ENCODE measurements around the gene SIGLEC12. TPM values are rescaled to one million over a fixed set of nuclear protein-coding genes. Genes with fewer than 3 reads are reported as not detected.
"Not testable (repeated sequence)": the region's sequence is repeated elsewhere in the genome, so short reads cannot be mapped to it uniquely, and the experiment has no call there.

SIGLEC12 gene
- total RNA-seq, 1 donor from 2014 or later: not detected

DNA sequence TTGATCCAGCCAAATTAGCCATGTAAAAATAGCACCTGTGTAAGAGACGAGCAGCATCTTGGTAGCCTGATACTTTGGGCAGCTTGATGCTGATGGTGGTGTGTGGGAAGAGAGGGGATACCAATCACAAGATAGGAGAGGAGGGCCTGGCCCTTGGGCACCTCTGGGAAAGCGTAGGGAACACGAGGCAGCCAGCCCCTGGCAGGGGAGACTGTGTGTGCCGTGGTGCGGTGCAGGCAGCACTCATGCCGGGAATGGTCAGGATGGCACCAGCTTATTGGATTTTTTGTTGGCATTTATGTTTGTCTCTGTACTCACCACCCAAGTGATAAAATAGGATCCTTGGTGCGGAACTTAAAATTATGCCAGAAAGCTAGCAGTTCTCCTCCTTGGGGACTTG, 53.6 kb downstream of the SIGLEC12 start:
- Mint-ChIP-seq H3K4me1 (ENCODE audit: unreplicated experiment) (peaks cover 8% of the 10 kb centered on the region), H3K27ac (ENCODE audit: unreplicated experiment) (no peak overlapping the region), H3K27me3 (ENCODE audit: unreplicated experiment) (peaks cover 2% of the 10 kb centered on the region), H3K9me3 (ENCODE audit: unreplicated experiment) (peaks cover 8% of the 10 kb centered on the region), H3K36me3 (ENCODE audit: low read depth, unreplicated experiment) (peaks cover 6% of the 10 kb centered on the region), H3K4me3 (ENCODE audit: unreplicated experiment) (no peak overlapping the region)
- no peak for DNase-seq (ENCODE audit: low spot score)
- TF ChIP-seq, protein P1, sequence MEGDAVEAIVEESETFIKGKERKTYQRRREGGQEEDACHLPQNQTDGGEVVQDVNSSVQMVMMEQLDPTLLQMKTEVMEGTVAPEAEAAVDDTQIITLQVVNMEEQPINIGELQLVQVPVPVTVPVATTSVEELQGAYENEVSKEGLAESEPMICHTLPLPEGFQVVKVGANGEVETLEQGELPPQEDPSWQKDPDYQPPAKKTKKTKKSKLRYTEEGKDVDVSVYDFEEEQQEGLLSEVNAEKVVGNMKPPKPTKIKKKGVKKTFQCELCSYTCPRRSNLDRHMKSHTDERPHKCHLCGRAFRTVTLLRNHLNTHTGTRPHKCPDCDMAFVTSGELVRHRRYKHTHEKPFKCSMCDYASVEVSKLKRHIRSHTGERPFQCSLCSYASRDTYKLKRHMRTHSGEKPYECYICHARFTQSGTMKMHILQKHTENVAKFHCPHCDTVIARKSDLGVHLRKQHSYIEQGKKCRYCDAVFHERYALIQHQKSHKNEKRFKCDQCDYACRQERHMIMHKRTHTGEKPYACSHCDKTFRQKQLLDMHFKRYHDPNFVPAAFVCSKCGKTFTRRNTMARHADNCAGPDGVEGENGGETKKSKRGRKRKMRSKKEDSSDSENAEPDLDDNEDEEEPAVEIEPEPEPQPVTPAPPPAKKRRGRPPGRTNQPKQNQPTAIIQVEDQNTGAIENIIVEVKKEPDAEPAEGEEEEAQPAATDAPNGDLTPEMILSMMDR (IDR thresholded peaks at IDR 0.05; ENCODE audit: unreplicated experiment): no peak

DNA sequence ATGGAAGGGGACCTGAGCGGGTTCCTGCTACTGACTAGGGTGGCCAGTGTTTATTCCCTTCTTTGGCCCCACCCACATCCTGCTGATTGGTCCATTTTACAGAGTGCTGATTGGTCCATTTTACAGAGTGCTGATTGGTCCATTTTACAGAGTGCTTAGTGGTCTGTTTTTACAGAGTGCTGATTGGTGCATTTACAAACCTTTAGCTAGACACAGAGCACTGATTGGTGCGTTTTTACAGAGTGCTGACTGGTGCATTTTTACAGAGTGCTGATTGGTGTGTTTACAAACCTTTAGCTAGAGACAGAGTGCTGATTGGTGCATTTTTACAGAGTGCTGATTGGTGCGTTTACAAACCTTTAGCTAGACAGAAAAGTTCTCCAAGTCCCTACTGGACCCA, 54.1 kb downstream of the SIGLEC12 start:
- not testable (repeated sequence) for H3K4me3 Mint-ChIP-seq (ENCODE audit: unreplicated experiment); H3K27me3 Mint-ChIP-seq (ENCODE audit: unreplicated experiment); H3K27ac Mint-ChIP-seq (ENCODE audit: unreplicated experiment); H3K36me3 Mint-ChIP-seq (ENCODE audit: low read depth, unreplicated experiment); H3K9me3 Mint-ChIP-seq (ENCODE audit: unreplicated experiment); H3K4me1 Mint-ChIP-seq (ENCODE audit: unreplicated experiment); DNase-seq (ENCODE audit: low spot score)

DNA sequence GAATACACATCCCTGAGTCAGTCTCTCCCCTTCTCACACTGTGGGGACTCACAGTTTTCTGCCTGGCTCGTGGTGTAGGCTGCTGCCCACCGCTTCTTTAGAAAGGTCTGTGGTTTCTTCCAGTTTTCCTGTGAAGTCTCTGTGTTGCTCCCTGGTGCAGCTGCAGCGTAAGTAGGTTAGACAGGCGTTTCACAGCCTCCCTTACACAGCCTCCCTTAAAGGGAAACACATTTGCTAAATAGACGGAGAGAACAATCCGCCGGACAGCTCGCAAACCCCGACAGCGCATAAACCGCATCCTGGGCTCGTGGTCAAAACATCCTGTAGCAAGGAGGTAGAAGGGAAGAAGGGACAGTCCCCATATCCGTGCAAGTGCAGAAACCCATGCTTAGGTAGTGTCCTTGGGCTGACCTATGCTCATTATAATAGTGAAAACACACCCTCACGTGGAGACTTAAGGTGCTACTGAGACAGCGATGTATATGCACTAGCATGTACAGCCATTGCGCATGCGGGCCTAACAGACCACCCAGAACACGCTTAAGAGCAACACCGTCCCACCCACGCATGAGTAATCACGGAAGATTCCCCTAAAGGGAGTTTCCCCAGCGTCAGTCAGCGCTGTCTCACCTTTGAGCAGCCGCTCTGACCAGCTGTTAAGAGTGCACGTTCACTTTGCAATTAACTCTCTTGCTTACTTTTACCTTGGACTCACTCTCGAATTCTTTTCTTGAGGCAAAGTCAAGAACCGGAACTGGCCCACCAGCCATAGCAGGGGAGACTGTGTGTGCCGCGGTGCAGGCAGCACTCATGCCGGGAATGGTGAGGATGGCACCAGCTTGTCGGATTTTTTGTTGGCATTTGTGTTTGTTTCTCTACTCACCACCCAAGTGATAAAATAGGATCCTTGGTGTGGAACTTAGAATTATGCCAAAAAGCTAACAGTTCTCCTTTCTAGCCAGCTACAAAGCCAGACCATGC, 59.9 kb downstream of the SIGLEC12 start:
- Mint-ChIP-seq H3K27me3 (ENCODE audit: unreplicated experiment) (peaks cover 5% of the 10 kb centered on the region), H3K27ac (ENCODE audit: unreplicated experiment) (peak overlapping the region; percentile 93), H3K9me3 (ENCODE audit: unreplicated experiment) (peaks cover 3% of the 10 kb centered on the region), H3K4me1 (ENCODE audit: unreplicated experiment) (peaks cover 26% of the 10 kb centered on the region), H3K36me3 (ENCODE audit: low read depth, unreplicated experiment) (peaks cover 1% of the 10 kb centered on the region), H3K4me3 (ENCODE audit: unreplicated experiment) (peak overlapping the region; percentile 54)
- TF ChIP-seq, protein P1 (IDR thresholded peaks at IDR 0.05; ENCODE audit: unreplicated experiment): no peak
- peak; percentile 46 for DNase-seq (ENCODE audit: low spot score)

Other genes starting within 250 kb of the SIGLEC12 start
- 114 TPM for gene IGLON5, start 190.2 kb downstream of the SIGLEC12 start, total RNA-seq (ENCODE audit: unreplicated experiment)
- 5.9 TPM for gene VSIG10L, start 159.7 kb downstream of the SIGLEC12 start, total RNA-seq (ENCODE audit: unreplicated experiment)
- 55.1 TPM for gene ETFB, start 135.4 kb downstream of the SIGLEC12 start, total RNA-seq (ENCODE audit: unreplicated experiment)
- not detected for gene CLDND2, start 132.8 kb downstream of the SIGLEC12 start, total RNA-seq (ENCODE audit: unreplicated experiment)
- not detected for gene NKG7, start 129.1 kb downstream of the SIGLEC12 start, total RNA-seq (ENCODE audit: unreplicated experiment)
- not detected for gene LIM2, start 113.8 kb downstream of the SIGLEC12 start, total RNA-seq (ENCODE audit: unreplicated experiment)
- 0.21 TPM for gene C19orf84, start 111.2 kb downstream of the SIGLEC12 start, total RNA-seq (ENCODE audit: unreplicated experiment)
- gene SIGLEC10, start 84.2 kb downstream of the SIGLEC12 start, total RNA-seq (ENCODE audit: unreplicated experiment): not detected
- not detected for gene SIGLEC8, start 43.3 kb downstream of the SIGLEC12 start, total RNA-seq (ENCODE audit: unreplicated experiment)
- not detected for gene CEACAM18, start 23.3 kb downstream of the SIGLEC12 start, total RNA-seq (ENCODE audit: unreplicated experiment)
- not detected for gene SIGLEC6, start 29.9 kb upstream of the SIGLEC12 start, total RNA-seq (ENCODE audit: unreplicated experiment)
- 18.3 TPM for gene ZNF175, start 69.5 kb upstream of the SIGLEC12 start, total RNA-seq (ENCODE audit: unreplicated experiment)
- gene SIGLEC5, start 128.6 kb upstream of the SIGLEC12 start, total RNA-seq (ENCODE audit: unreplicated experiment): not detected
- gene SIGLEC14, start 145.0 kb upstream of the SIGLEC12 start, total RNA-seq (ENCODE audit: unreplicated experiment): 0.21 TPM
- gene SPACA6, start 191.5 kb upstream of the SIGLEC12 start, total RNA-seq (ENCODE audit: unreplicated experiment): 12.9 TPM
- not detected for gene HAS1, start 222.2 kb upstream of the SIGLEC12 start, total RNA-seq (ENCODE audit: unreplicated experiment)